Mucosa of descending colon (tissue), 3 donors: Measurements from ENCODE around the gene CABP7. TPM values are rescaled to one million over a fixed set of nuclear protein-coding genes. Genes with fewer than 3 reads are reported as not detected.

Experiments
- ATAC-seq: fragments of 200-7000 bp; cut with Tn5 transposase; one replicate; pipeline ENCODE4 v1.9.1; 2020; ENCODE audit warnings: mild to moderate bottlenecking, moderate library complexity
- DNase-seq, 3 donors: peaks; one replicate each; pipeline ENCODE4 v3.0.0-alpha.2; 2020
- H3K36me3 ChIP-seq: fragments of 200-600 bp; one replicate; pipeline ENCODE4 v1.8.0; 2021; ENCODE audit warnings: low read depth, mild to moderate bottlenecking
- H3K4me1 ChIP-seq: fragments of 200-600 bp; one replicate; pipeline ENCODE4 v1.8.0; 2021; ENCODE audit warnings: low read depth, mild to moderate bottlenecking
- H3K4me3 ChIP-seq: fragments of 200-600 bp; one replicate; pipeline ENCODE4 v1.8.0; 2021; ENCODE audit warnings: mild to moderate bottlenecking
- H3K9me3 ChIP-seq: fragments of 200-600 bp; one replicate; pipeline ENCODE4 v1.8.0; 2021; ENCODE audit warnings: mild to moderate bottlenecking
- CTCF ChIP-seq: fragments of 200-600 bp; IDR thresholded peaks from one replicate; pipeline ENCODE4 v1.8.0; 2022; ENCODE audit warnings: antibody characterized with exemption, mild to moderate bottlenecking
- intact Hi-C, 2 donors: fragments of 100-400 bp; cut with DNase I in 1 of 2; cut with micrococcal nuclease in 1 of 2; formaldehyde crosslinking; loops; one replicate each; pipeline versions ENCODE4 v1.11.0 to v1.11.1; 2022; cut with DNase I, micrococcal nuclease
- total RNA-seq, 3 donors: library from RNA; stranded (reverse); fragmentation: NEBNext Ultra II Directional in 2 of 3; extraction: Animal tissue kit (Norgen Biotek cat#: 25700) in 2 of 3; gene quantifications; one replicate each; pipeline versions ENCODE4 v1.2.1 to v1.2.4, GENCODE V29; 2021 to 2023
- donor health status: DM: no; HTN: no; CAD: no; lungs with moderate emphysema.
- donor health status: DM: no; HTN: no; CAD: no.
- donor health status: DM: no; HTN: yes; CAD: no.

CABP7 gene
- total RNA-seq, 3 donors from 2014 or later: 0.19 to 0.41 TPM; not detected in 1

GRCh38 chr22:29683536-29683935 lies 36.3 kb upstream of the CABP7 start:
- no peak for TF ChIP-seq CTCF
- Histone ChIP-seq H3K4me3 (no peak overlapping the region), H3K9me3 (no peaks in the 10 kb centered on the region), H3K4me1 (no peaks in the 10 kb centered on the region), H3K36me3 (no peaks in the 10 kb centered on the region)
- DNase-seq: no peak
- intact Hi-C loops: no loop called here
- ATAC-seq: no peak

GRCh38 chr22:29684244-29684643 lies 35.6 kb upstream of the CABP7 start:
- Histone ChIP-seq H3K4me1 (no peaks in the 10 kb centered on the region), H3K4me3 (no peak overlapping the region), H3K9me3 (no peaks in the 10 kb centered on the region), H3K36me3 (no peaks in the 10 kb centered on the region)
- TF ChIP-seq CTCF: no peak
- DNase-seq (no peak), ATAC-seq (no peak)
- intact Hi-C loops: no loop called here

GRCh38 chr22:29689206-29689879 lies 30.5 kb upstream of the CABP7 start:
- no peak for DNase-seq
- no peaks in the 10 kb centered on the region for H3K4me1 ChIP-seq
- no peaks in the 10 kb centered on the region for H3K9me3 ChIP-seq
- no peak overlapping the region for H3K4me3 ChIP-seq
- intact Hi-C loops: no loop called here
- H3K36me3 ChIP-seq: no peaks in the 10 kb centered on the region
- ATAC-seq: no peak
- no peak for TF ChIP-seq CTCF

GRCh38 chr22:29689880-29690213 lies 30.0 kb upstream of the CABP7 start:
- Histone ChIP-seq H3K36me3 (no peaks in the 10 kb centered on the region), H3K4me3 (no peak overlapping the region), H3K9me3 (no peaks in the 10 kb centered on the region), H3K4me1 (no peaks in the 10 kb centered on the region)
- intact Hi-C loops: no loop called here
- ATAC-seq: peak; percentile 85
- peak in 2 of 3 donors; percentile 70 to 75 for DNase-seq
- peak; percentile 65 for TF ChIP-seq CTCF

GRCh38 chr22:29690476-29690875 lies 29.3 kb upstream of the CABP7 start:
- DNase-seq (no peak), ATAC-seq (no peak)
- Histone ChIP-seq H3K4me3 (no peak overlapping the region), H3K36me3 (no peaks in the 10 kb centered on the region), H3K4me1 (no peaks in the 10 kb centered on the region), H3K9me3 (no peaks in the 10 kb centered on the region)
- intact Hi-C loops: no loop called here
- no peak for TF ChIP-seq CTCF
